IMR-90 (cell line): ENCODE measurements around the gene KRT77.

Source experiments
- CEBPB ChIP-seq: IDR thresholded peaks from 2 replicates; pipeline ENCODE4 v1.6.1; 2012; ENCODE audit warnings: low read depth, low read length, improper control_type of control experiment
- CHD1 ChIP-seq: IDR thresholded peaks from 2 replicates; pipeline ENCODE4 v1.6.1; 2012; ENCODE audit warnings: low read depth, low read length, improper control_type of control experiment
- FOS ChIP-seq: fragments of 150-350 bp; IDR thresholded peaks from 2 replicates; pipeline ENCODE4 v1.6.1; 2016; ENCODE audit warnings: low read depth, low read length
- MAFK ChIP-seq: IDR thresholded peaks from 2 replicates; pipeline ENCODE4 v1.6.1; 2012; ENCODE audit warnings: low read depth, low read length, improper control_type of control experiment
- MAZ ChIP-seq: IDR thresholded peaks from 2 replicates; pipeline ENCODE4 v1.6.1; 2012; ENCODE audit warnings: low read depth, mild to moderate bottlenecking, low read length, improper control_type of control experiment, moderate library complexity, borderline replicate concordance
- POLR2A ChIP-seq: IDR thresholded peaks from 2 replicates; pipeline ENCODE4 v1.6.1; 2012; ENCODE audit warnings: mild to moderate bottlenecking, low read depth, low read length
- RAD21 ChIP-seq: IDR thresholded peaks from 2 replicates; pipeline ENCODE4 v1.6.1; 2012; ENCODE audit warnings: low read length, improper control_type of control experiment
- RCOR1 ChIP-seq: IDR thresholded peaks from 2 replicates; pipeline ENCODE4 v1.6.1; 2012; ENCODE audit warnings: mild to moderate bottlenecking, low read length, improper control_type of control experiment; ENCODE audit not compliant: insufficient replicate concordance
- RFX5 ChIP-seq: IDR thresholded peaks from 2 replicates; pipeline ENCODE4 v1.8.0; 2012; ENCODE audit warnings: low read depth, mild to moderate bottlenecking, low read length, moderate library complexity
- SMC3 ChIP-seq: fragments of 150-350 bp; IDR thresholded peaks from 2 replicates; pipeline ENCODE4 v1.6.1; 2016; ENCODE audit warnings: low read depth, mild to moderate bottlenecking, antibody characterized with exemption, low read length, moderate library complexity
- TF ChIP-seq, protein P1 (sequence below): conservative IDR thresholded peaks from 2 replicates; pipeline ENCODE4 v1.5.1; 2012; ENCODE audit warnings: mild to moderate bottlenecking, low read depth, low read length, improper control_type of control experiment
- TF ChIP-seq, protein P2 (sequence below): fragments of 150-350 bp; IDR thresholded peaks from 2 replicates; pipeline ENCODE4 v1.6.1; 2017; ENCODE audit warnings: mild to moderate bottlenecking, antibody characterized with exemption, low read length, low read depth

DNA sequence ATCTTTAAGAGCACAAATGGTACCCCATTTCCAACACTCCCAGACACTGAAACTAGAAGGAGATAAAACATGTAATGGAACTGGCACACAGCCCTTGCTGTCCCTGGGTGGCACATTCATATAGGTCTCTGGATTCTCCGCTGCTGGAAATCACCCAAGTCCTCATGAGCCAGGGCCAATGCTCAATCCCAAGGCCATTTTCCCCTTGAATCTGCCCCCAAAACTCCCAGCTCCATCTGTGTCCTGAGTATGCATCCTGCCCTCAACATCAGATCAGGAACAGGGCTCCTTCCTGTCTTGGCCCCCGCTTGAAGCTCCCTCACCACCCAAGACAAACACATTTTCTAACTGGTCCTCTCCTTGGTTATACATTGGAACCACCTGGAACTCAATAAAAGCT is 49.2 kb upstream of the KRT77 start:
- TF ChIP-seq, protein P1, sequence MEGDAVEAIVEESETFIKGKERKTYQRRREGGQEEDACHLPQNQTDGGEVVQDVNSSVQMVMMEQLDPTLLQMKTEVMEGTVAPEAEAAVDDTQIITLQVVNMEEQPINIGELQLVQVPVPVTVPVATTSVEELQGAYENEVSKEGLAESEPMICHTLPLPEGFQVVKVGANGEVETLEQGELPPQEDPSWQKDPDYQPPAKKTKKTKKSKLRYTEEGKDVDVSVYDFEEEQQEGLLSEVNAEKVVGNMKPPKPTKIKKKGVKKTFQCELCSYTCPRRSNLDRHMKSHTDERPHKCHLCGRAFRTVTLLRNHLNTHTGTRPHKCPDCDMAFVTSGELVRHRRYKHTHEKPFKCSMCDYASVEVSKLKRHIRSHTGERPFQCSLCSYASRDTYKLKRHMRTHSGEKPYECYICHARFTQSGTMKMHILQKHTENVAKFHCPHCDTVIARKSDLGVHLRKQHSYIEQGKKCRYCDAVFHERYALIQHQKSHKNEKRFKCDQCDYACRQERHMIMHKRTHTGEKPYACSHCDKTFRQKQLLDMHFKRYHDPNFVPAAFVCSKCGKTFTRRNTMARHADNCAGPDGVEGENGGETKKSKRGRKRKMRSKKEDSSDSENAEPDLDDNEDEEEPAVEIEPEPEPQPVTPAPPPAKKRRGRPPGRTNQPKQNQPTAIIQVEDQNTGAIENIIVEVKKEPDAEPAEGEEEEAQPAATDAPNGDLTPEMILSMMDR, result no peak
- TF ChIP-seq POLR2A (no peak), FOS (no peak), RAD21 (no peak), CHD1 (no peak), CEBPB (no peak), MAFK (no peak), RCOR1 (no peak), SMC3 (no peak), RFX5 (no peak), MAZ (no peak)
- TF ChIP-seq, protein P2, sequence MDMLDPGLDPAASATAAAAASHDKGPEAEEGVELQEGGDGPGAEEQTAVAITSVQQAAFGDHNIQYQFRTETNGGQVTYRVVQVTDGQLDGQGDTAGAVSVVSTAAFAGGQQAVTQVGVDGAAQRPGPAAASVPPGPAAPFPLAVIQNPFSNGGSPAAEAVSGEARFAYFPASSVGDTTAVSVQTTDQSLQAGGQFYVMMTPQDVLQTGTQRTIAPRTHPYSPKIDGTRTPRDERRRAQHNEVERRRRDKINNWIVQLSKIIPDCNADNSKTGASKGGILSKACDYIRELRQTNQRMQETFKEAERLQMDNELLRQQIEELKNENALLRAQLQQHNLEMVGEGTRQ, result no peak
